K562 (cell line): ENCODE data around the gene MMP15. TPM values are rescaled to one million over a fixed set of nuclear protein-coding genes. Genes with fewer than 3 reads are reported as not detected.

Source experiments
- CBFB ChIP-seq: sonication (generic); formaldehyde crosslinking; IDR thresholded peaks from 2 replicates; pipeline ENCODE4 v1.4.0; 2020; ENCODE audit warnings: mild to moderate bottlenecking, missing genetic modification reagents
- L3MBTL2 ChIP-seq: fragments of 450-650 bp; IDR thresholded peaks from 2 replicates; pipeline ENCODE4 v1.6.1; 2016; ENCODE audit warnings: mild to moderate bottlenecking, moderate library complexity
- LARP7 ChIP-seq: fragments of 450-650 bp; IDR thresholded peaks from 2 replicates; pipeline ENCODE4 v1.6.1; 2016
- PHF8 ChIP-seq: fragments of 200-600 bp; sonication (generic); IDR thresholded peaks from 2 replicates; pipeline ENCODE4 v1.6.1; 2012; ENCODE audit warnings: mixed run types, mild to moderate bottlenecking, inconsistent platforms, low read length, moderate library complexity, borderline replicate concordance
- RBM17 ChIP-seq: fragments of 200-400 bp; formaldehyde crosslinking; IDR thresholded peaks from 2 replicates; pipeline ENCODE4 v1.6.1; 2017; ENCODE audit warnings: low read depth, mild to moderate bottlenecking, low read length, borderline replicate concordance
- RNF2 ChIP-seq: sonication (generic); IDR thresholded peaks from 2 replicates; pipeline ENCODE4 v1.6.1; 2016
- SIN3A ChIP-seq, 2 experiments: fragments of 150-350 bp in 1 of 2; IDR thresholded peaks; 2 replicates each; pipeline ENCODE4 v1.6.1; 2011 to 2016; ENCODE audit warnings: borderline replicate concordance in 2 of 2, low read depth in 2 of 2, low read length in 2 of 2, mild to moderate bottlenecking in 2 of 2, moderate library complexity in 2 of 2; ENCODE audit not compliant: control insufficient read depth in 1 of 2
- SRSF9 ChIP-seq: fragments of 200-400 bp; formaldehyde crosslinking; IDR thresholded peaks from 2 replicates; pipeline ENCODE4 v1.6.1; 2017; ENCODE audit warnings: low read depth, low read length, borderline replicate concordance
- TBP ChIP-seq: optimal IDR thresholded peaks from 2 replicates; pipeline ENCODE3; 2011; ENCODE audit warnings: low read depth, low read length, improper control_type of control experiment
- U2AF1 ChIP-seq: fragments of 200-400 bp; formaldehyde crosslinking; optimal IDR thresholded peaks from 2 replicates; pipeline ENCODE3; 2017; ENCODE audit warnings: mild to moderate bottlenecking, low read depth, low read length, moderate library complexity
- XRCC4 ChIP-seq: IDR thresholded peaks from one replicate; pipeline ENCODE4 v1.6.1; 2011; ENCODE audit not compliant: insufficient read depth, insufficient read length; ENCODE audit errors: extremely low read depth
- ZHX1 ChIP-seq: fragments of 150-350 bp; conservative IDR thresholded peaks from 2 replicates; pipeline ENCODE4 v1.6.1; 2014; ENCODE audit warnings: low read length
- ZNF431 ChIP-seq: sonication (generic); formaldehyde crosslinking; IDR thresholded peaks from 2 replicates; pipeline ENCODE4 v1.8.0; 2022; ENCODE audit warnings: mild to moderate bottlenecking, missing genetic modification reagents
- polyA plus RNA-seq, 8 experiments: library from polyadenylated mRNA; depleted of rRNA in 4 of 8; stranded (reverse) in 5 of 8; unstranded in 3 of 8; fragments of >200 nt; fragmentation: Nextera tagmentation in 2 of 8; fragmentation: Illumina TruSeq in 1 of 8; extraction: Ambion mirVana in 2 of 8; extraction: Trizol in 1 of 8; gene quantifications; 2 replicates each; pipeline versions ENCODE4 v1.2.1 to v1.2.3, GENCODE V29; 2011 to 2014; ENCODE audit warnings: inconsistent platforms in 1 of 8, missing spikeins in 1 of 8
- total RNA-seq, 7 experiments: library from RNA; depleted of rRNA in 6 of 7; stranded (reverse); fragments of >200 nt in 6 of 7; fragmentation: Illumina TruSeq in 2 of 7; extraction: Trizol in 2 of 7; gene quantifications; 2 replicates each; pipeline versions ENCODE4 v1.2.1 to v1.2.3, GENCODE V29; 2011 to 2021; ENCODE audit warnings: low replicate concordance in 1 of 7
- TF ChIP-seq, protein P1 (sequence below), 2 experiments: fragments of 450-650 bp; IDR thresholded peaks; 2 replicates each; pipeline ENCODE4 v1.6.1; 2018; ENCODE audit warnings: mild to moderate bottlenecking in 2 of 2, low read depth in 1 of 2; ENCODE audit not compliant: partially characterized antibody in 2 of 2
- TF ChIP-seq, protein P2 (sequence below): fragments of 450-650 bp; formaldehyde crosslinking; IDR thresholded peaks from 2 replicates; pipeline ENCODE4 v1.4.0; 2020; ENCODE audit warnings: mild to moderate bottlenecking, moderate library complexity
- TF ChIP-seq, protein P3 (sequence below): fragments of 200-800 bp; sonication (Bioruptor generic); IDR thresholded peaks from 2 replicates; pipeline ENCODE4 v1.6.1; 2017; ENCODE audit warnings: missing genetic modification characterization, missing compliant biosample characterization

Gene MMP15
- total and polyA plus RNA-seq, 9 of the 15 experiments (the other 6 are each of a cell fraction or from before 2014, with no cell fraction given): 0.01 to 20.4 (median 5.5) TPM

DNA sequence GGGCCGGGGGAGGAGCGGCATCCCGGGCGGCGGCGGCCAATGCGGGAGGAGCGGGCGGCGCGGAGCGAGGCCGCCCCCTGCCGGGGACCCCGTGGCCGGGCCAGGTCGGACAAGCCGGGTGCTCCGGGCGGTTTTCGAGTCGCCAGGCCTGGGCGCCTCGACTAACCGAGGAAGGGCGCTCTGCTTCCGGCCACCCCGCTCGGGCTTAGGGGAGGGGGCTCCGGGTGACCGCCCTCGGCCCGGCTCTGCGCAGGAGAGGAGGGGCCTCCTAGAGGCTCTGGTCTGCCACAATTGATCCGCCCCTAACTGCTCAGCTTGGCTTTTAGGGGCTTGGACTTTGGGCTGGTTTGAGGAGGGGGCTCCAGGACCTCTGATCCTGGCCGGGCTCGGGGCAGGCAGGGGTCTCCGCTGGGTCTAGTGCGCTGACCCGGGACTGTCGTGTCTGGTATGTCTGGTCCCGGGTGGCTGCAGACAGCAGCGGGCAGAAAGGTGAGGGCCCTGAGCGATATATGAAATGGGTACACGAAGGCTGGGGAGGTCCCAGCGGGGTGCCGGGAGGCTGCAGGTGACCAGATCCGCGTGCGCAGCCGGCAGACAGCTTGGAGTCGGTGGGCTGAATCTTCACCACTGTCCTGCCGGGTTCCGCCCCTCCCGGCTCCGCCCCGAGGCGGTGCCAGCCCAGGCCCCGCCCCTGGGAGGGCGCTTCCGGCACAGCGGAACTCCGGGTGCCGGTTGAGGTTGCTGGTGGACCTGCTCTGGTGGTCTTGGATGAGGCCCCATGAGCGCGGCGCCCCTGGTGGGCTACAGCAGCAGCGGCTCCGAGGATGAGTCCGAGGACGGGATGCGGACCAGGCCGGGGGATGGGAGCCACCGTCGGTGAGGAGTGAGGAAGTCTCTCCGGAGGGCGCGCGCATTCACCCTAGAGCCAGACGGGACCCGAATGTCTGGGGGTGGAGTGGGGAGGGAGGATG is 24.6 kb upstream of the MMP15 start, which contains the start of gene USB1 (continued):
- TF ChIP-seq, protein P1, sequence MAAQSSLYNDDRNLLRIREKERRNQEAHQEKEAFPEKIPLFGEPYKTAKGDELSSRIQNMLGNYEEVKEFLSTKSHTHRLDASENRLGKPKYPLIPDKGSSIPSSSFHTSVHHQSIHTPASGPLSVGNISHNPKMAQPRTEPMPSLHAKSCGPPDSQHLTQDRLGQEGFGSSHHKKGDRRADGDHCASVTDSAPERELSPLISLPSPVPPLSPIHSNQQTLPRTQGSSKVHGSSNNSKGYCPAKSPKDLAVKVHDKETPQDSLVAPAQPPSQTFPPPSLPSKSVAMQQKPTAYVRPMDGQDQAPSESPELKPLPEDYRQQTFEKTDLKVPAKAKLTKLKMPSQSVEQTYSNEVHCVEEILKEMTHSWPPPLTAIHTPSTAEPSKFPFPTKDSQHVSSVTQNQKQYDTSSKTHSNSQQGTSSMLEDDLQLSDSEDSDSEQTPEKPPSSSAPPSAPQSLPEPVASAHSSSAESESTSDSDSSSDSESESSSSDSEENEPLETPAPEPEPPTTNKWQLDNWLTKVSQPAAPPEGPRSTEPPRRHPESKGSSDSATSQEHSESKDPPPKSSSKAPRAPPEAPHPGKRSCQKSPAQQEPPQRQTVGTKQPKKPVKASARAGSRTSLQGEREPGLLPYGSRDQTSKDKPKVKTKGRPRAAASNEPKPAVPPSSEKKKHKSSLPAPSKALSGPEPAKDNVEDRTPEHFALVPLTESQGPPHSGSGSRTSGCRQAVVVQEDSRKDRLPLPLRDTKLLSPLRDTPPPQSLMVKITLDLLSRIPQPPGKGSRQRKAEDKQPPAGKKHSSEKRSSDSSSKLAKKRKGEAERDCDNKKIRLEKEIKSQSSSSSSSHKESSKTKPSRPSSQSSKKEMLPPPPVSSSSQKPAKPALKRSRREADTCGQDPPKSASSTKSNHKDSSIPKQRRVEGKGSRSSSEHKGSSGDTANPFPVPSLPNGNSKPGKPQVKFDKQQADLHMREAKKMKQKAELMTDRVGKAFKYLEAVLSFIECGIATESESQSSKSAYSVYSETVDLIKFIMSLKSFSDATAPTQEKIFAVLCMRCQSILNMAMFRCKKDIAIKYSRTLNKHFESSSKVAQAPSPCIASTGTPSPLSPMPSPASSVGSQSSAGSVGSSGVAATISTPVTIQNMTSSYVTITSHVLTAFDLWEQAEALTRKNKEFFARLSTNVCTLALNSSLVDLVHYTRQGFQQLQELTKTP (IDR thresholded peaks at IDR 0.05; ENCODE audit: low read depth in 1 of 2, partially characterized antibody in 2 of 2): no peak
- TF ChIP-seq SRSF9 (no peak), ZNF431 (CRISPR knock-in tag) (no peak), SIN3A (IDR thresholded peaks at IDR 0.05; ENCODE audit: borderline replicate concordance in 2 of 2, control insufficient read depth in 1 of 2, low read depth in 2 of 2, low read length in 2 of 2) (peak; percentile 50 to 64; a peak in 1 of 4 replicates), TBP (peak; percentile 35), RNF2 (no peak), RBM17 (no peak), U2AF1 (no peak), PHF8 (peak; percentile 87; the same call in 1 of the 2 replicates), CBFB (CRISPR knock-in tag) (no peak), XRCC4 (no peak), ZHX1 (no peak), L3MBTL2 (peak; percentile 71), LARP7 (0 out of 2 replicates have a peak, but pooled peaks have one; percentile 12)
- TF ChIP-seq, protein P2, sequence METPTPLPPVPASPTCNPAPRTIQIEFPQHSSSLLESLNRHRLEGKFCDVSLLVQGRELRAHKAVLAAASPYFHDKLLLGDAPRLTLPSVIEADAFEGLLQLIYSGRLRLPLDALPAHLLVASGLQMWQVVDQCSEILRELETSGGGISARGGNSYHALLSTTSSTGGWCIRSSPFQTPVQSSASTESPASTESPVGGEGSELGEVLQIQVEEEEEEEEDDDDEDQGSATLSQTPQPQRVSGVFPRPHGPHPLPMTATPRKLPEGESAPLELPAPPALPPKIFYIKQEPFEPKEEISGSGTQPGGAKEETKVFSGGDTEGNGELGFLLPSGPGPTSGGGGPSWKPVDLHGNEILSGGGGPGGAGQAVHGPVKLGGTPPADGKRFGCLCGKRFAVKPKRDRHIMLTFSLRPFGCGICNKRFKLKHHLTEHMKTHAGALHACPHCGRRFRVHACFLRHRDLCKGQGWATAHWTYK (CRISPR knock-in tag): 0 out of 2 replicates have a peak, but pooled peaks have one; percentile 14
- TF ChIP-seq, protein P3, sequence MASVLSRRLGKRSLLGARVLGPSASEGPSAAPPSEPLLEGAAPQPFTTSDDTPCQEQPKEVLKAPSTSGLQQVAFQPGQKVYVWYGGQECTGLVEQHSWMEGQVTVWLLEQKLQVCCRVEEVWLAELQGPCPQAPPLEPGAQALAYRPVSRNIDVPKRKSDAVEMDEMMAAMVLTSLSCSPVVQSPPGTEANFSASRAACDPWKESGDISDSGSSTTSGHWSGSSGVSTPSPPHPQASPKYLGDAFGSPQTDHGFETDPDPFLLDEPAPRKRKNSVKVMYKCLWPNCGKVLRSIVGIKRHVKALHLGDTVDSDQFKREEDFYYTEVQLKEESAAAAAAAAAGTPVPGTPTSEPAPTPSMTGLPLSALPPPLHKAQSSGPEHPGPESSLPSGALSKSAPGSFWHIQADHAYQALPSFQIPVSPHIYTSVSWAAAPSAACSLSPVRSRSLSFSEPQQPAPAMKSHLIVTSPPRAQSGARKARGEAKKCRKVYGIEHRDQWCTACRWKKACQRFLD (CRISPR knock-in tag): peak; percentile 88
